ENCODE measurements around the gene MRPL14.
A peak's percentile ranks its signal among the peaks of the same experiment; 100 is the strongest.

The MRPL14 gene

DNA sequence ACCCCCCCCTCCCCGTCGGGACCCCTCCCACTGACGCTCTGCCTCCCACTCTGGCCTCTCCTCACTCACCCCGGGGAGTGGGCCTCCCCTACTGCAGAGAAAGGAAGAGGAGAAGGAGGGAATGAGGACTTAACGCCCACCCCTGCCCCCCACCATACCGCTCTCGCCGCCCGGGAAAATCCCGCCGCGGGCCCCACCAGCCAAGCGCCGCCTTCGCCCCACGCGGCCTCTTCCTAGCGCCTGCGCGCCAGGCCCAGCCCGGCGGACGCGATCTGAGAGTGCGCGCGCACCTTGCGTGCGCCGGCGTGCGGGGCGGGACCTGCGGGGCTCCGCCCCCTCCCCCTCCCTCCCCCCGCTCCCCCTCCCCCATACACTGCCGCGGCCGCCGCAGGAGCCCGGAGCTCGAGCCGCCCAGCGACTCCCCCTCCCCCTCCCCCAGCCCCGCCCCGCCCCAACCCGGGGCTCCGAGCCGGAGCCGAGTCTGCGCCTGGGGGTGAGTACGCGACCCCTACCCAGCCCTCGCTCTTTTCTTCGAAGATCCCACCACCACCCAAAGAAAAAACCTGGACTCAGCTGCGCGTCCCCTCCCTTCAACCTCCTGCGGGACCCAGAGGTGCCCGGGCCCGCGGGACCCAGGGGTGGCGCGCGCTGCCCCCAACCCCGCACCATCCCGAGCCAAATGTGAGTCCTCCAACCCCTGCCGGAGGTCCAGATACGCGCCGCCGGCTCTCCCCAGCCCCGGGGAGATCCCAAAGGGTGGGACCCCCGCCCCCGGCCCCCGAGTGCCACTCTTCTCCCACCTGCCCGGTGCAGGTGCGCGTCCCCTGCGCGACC, at the start of gene MRPL14, which contains the start of gene TMEM63B:
Gene MRPL14 (minus strand): TSS at position 267 of the 834 bp plus-strand sequence. CDS start 10,841 bp downstream, outside the sequence.
Gene TMEM63B (plus strand): TSS at position 369 of the 834 bp plus-strand sequence. CDS start 7,031 bp downstream, outside the sequence.
- DNase-seq (ENCODE audit: low read depth, low spot score), result peak; percentile 67

- DNase-seq (ENCODE audit: low read depth, low spot score), result no peak
These were observed 49.0 kb upstream of the MRPL14 start for GRCh38 chr6:44176130-44176761.

- DNase-seq (ENCODE audit: low read depth, low spot score), result peak; percentile 86
These were observed 45.7 kb upstream of the MRPL14 start for GRCh38 chr6:44172731-44173500.

DNA sequence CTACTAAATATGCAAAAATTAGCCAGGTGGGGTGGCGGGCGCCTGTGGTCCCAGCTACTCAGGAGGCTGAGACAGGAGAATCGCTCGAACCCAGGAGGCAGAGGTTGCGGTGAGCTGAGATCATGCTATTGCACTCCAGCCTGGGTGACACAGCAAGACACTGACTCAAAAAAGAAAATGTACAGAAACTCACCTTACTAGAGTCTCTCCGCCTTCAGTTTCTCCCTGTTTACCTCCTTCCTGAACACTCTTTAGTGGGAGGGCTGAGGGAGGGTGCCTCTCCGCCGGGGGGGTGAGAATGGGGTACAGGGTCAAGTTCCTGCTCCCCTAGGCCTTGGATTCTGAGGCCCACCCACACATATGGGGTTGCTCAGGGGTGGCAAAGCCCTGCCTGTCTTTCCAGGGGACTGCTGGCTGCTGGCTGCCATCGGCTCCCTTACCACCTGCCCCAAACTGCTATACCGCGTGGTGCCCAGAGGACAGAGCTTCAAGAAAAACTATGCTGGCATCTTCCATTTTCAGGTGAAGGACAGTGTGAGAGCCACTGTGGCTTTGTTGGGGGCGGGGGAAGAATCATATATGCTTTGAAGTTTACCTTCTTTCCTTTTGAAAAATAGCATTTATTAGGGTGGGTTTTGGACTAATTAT, 44.8 kb upstream of the MRPL14 start:
- no peak for DNase-seq (ENCODE audit: low read depth, low spot score)

DNA sequence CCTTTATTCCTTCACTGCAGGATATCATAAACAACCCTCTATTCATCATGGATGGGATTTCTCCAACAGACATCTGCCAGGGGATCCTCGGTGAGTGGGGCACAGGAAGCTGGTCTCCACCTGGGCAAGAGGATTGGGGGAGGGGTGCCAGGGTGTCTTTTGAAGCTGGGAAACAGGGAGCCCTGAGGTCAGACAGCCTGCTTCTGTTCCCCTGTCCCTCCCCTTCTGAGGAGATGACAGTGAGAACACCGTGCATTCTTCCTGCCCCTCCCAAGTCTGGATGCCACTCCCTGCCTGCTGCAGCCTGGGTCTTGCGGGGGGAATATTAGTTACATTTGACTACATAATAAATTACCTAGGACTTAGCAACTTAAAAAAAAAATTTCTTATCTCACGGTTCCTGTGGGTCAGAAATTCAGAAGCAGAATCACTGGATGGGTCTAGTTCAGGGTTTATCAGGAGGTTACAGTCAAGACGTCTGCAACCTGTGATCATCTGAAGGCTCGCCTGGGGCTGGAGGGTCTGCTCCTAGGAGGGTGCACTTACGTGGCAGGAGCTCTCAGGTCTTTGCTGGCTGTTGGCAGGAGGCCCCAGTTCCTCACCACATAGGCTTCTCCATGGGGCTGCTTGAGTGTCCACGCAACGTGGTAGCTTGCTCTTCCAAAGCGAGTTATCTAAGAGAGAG, 42.8 kb upstream of the MRPL14 start:
- DNase-seq (ENCODE audit: low read depth, low spot score), result no peak

DNA sequence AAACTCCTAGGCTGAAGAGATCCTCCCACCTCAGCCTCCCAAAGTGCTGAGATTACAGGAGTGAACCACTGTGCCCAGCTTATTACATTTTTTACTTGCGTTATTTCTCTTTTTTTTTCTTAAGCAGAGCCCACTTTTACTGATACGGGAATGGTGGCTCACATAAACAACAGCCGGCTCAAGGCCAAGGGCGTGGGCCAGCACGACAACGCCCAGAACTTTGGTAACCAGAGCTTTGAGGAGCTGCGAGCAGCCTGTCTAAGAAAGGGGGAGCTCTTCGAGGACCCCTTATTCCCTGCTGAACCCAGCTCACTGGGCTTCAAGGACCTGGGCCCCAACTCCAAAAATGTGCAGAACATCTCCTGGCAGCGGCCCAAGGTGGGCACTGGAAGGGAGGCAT, 41.9 kb upstream of the MRPL14 start:
- DNase-seq (ENCODE audit: low read depth, low spot score), result no peak

DNA sequence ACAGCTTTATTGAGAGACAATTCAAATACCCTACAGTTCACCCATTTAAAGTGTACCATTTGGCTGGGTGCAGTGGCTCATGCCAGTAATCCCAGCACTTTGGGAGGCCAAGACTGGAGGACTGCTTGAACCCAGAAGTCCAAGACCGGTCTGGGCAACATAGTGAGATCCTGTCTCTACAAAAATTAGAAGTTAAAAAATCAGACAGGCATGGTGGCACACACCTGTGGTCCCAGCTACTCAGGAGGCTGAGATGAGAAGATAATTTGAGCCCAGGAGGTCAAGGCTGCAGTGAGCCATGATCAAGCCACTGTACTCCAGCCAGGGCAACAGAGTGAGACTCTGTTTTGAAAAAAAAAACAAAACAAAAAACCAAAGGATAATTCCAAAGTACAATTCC, 40.3 kb upstream of the MRPL14 start:
- DNase-seq (ENCODE audit: low read depth, low spot score), result no peak

GRCh38 chr6:44166591-44167184, 39.4 kb upstream of the MRPL14 start:
- DNase-seq (ENCODE audit: low read depth, low spot score), result peak; percentile 79

GRCh38 chr6:44166116-44166515, 38.9 kb upstream of the MRPL14 start:
- DNase-seq (ENCODE audit: low read depth, low spot score), result no peak

- DNase-seq (ENCODE audit: low read depth, low spot score), result no peak
These were observed 35.8 kb upstream of the MRPL14 start for GRCh38 chr6:44162876-44163625.

- DNase-seq (ENCODE audit: low read depth, low spot score), result no peak
These were observed 34.7 kb upstream of the MRPL14 start for GRCh38 chr6:44161997-44162338.

GRCh38 chr6:44158770-44159228, 31.5 kb upstream of the MRPL14 start, which contains the start of gene CAPN11:
CAPN11 (plus strand) TSS chr6:44158820; CDS start chr6:44158849, 29 bp downstream.
- no peak for DNase-seq (ENCODE audit: low read depth, low spot score)

GRCh38 chr6:44157152-44157521, 29.9 kb upstream of the MRPL14 start:
- DNase-seq (ENCODE audit: low read depth, low spot score), result no peak

DNA sequence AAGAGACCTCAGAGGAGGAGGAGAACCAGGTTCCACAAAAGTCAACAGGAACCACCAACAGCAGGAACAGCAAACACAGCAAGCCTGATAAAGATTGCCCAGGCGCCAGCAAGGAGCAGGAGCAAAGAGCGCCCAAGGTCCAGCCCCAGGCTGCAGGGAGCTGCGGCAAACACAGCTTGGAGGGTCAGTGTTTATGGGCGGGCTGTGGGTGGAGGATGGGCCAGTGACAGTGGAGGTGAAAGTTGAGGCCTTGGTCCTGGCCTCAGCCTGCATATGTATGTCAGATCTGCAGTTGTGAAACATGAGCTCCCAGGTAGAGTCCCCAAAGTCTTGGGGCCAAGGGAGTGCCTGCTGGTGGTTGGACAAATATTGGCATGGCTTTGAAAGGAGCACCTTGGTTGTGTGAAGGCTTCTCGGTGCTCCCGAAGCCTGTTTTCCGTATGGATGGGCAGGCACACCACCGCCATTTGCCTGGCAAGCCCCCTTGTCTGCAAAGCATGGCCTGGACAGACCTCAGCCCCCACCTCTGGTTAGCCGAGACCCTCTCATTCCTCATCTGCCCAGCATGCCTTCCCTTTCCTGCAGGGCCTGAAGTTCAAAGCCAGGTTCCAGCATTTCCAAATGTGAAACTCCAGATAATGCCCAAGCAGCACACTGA, 29.4 kb upstream of the MRPL14 start:
- DNase-seq (ENCODE audit: low read depth, low spot score), result peak; percentile 76

DNA sequence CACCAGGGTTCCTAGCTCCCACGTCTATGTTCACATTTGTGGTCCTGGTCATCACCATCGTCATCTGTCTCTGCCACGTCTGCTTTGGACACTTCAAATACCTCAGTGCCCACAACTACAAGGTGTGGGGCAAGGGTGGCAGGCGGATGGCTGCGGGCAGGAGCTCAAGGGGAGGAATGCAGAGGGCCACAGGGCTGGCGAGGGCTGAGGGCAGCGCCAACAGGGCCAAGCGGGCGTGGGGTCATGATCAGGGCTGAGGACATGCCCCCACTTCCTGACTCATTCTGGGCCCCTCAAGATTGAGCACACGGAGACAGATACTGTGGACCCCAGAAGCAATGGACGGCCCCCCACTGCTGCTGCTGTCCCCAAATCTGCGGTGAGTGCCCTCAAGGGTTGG, 26.8 kb upstream of the MRPL14 start:
- DNase-seq (ENCODE audit: low read depth, low spot score), result no peak

DNA sequence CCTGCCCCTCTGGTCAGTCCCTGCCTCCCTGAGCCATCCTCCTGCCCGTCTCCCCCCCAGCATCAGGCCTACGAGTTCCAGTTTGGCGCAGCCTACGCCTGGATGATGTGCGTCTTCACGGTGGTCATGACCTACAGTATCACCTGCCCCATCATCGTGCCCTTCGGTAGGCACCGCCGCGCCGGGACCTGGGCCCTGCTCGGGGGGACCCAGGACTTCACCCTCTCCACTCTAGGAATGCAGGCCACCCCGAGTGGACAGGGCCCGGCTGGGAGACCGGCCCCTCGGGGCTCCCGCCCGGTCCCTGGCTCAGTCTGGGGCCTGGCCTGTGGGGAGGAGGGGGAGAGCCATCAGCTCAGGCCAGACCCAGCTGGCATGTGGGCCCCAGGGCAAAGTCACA, 25.3 kb upstream of the MRPL14 start:
- DNase-seq (ENCODE audit: low read depth, low spot score), result no peak

GRCh38 chr6:44152109-44152461, 24.8 kb upstream of the MRPL14 start:
- no peak for DNase-seq (ENCODE audit: low read depth, low spot score)

DNA sequence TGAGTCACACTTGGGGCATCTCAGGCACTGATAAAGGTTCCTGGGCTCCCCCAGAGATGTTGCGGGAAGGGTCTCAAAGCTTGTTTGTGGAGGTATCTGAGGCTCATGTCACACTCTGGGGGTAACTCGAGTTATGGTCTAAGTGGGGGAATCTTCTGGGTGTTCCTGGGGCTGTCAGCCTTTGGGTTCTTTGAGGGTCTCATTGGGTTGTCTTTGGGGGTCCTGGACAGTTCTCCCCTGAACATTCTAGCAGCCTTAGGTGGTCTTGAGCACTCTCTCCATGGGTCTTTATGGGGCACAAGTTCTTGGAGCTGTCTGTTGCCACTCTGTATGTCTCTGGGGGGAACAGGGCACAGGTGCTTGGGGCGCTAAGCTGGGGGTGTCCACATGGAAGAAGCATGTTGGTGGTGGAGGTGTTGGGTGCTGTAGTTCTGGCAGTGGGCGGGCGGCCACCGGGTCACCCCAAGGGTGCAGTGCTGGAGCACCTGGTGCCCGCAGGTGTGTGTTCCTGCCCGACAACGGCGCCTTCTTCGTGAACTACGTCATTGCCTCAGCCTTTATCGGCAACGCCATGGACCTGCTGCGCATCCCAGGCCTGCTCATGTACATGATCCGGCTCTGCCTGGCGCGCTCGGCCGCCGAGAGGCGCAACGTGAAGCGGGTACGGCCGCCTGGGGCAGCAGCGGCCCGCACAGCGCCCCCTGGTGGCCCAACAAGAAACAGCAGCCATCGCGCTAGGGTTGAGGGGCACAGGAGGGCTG, 24.3 kb upstream of the MRPL14 start:
- peak; percentile 87 for DNase-seq (ENCODE audit: low read depth, low spot score)
